ENCODE measurements around the gene PDK1.

Gene PDK1

GRCh38 chr2:172629586-172629985 is 73.7 kb downstream of the PDK1 start:
- TF ChIP-seq POLR2A (IDR thresholded peaks at IDR 0.05; ENCODE audit: low read depth, low read length) (no peak), POLR2AphosphoS5 (IDR thresholded peaks at IDR 0.05; ENCODE audit: low read depth, low read length) (no peak), TAF1 (IDR thresholded peaks at IDR 0.05; ENCODE audit: borderline replicate concordance, low read depth, low read length) (no peak)
- DNase-seq (ENCODE audit: insufficient read length) (no peak), FAIRE-seq (no peak)

DNA sequence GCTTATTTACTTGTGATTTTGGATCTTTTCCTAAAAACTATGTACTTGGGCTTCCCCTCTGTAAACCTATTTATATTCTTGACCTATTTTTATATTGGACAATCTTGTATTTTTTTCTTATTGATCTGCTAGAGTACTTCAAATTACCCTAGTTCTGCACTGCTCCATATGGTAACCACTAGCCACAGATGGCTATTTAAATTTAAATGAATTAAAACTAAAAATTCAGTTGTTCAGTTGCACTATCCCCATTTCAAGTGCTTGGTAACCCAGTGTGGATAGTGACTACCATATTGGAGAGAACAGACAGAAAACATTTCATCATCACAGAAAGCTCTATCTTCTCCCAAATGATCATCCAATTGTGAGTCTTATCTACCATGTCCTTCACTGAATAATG is 74.3 kb downstream of the PDK1 start:
- no peak for FAIRE-seq
- no peak for TF ChIP-seq POLR2A (IDR thresholded peaks at IDR 0.05; ENCODE audit: low read depth, low read length)
- no peak for TF ChIP-seq POLR2AphosphoS5 (IDR thresholded peaks at IDR 0.05; ENCODE audit: low read depth, low read length)
- TF ChIP-seq TAF1 (IDR thresholded peaks at IDR 0.05; ENCODE audit: borderline replicate concordance, low read depth, low read length): no peak

DNA sequence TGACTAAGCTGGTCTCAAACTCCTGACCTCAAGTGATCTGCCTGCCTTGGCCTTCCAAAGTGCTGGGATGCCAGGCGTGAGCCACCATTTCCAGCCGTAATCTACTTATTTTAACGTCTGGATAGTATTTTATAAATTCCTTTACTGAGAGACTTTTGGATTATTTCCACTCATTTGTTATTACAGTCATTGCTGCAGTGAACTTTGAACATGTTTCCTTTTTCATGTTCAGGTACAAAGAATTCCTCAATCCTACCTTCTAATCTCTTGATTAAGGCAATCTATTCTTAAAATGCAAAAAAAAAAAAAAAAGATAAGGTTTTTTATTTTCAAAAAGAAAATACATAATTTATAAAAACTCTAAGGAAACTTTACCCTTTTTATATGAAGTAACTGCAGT is 78.6 kb downstream of the PDK1 start:
- TF ChIP-seq TAF1 (IDR thresholded peaks at IDR 0.05; ENCODE audit: borderline replicate concordance, low read depth, low read length): no peak
- no peak for TF ChIP-seq POLR2A (IDR thresholded peaks at IDR 0.05; ENCODE audit: low read depth, low read length)
- no peak for TF ChIP-seq POLR2AphosphoS5 (IDR thresholded peaks at IDR 0.05; ENCODE audit: low read depth, low read length)
- DNase-seq (ENCODE audit: insufficient read length) (no peak), FAIRE-seq (no peak)

More for the DNA sequence above, 74.3 kb downstream of the PDK1 start:
- no peak for DNase-seq (ENCODE audit: insufficient read length)

GRCh38 chr2:172635548-172635947 is 79.7 kb downstream of the PDK1 start:
- no peak for DNase-seq (ENCODE audit: insufficient read length)
- FAIRE-seq: no peak
- TF ChIP-seq POLR2AphosphoS5 (IDR thresholded peaks at IDR 0.05; ENCODE audit: low read depth, low read length): no peak
- TF ChIP-seq POLR2A (IDR thresholded peaks at IDR 0.05; ENCODE audit: low read depth, low read length): no peak
- TF ChIP-seq TAF1 (IDR thresholded peaks at IDR 0.05; ENCODE audit: borderline replicate concordance, low read depth, low read length): no peak

GRCh38 chr2:172639256-172639655 is 83.4 kb downstream of the PDK1 start:
- FAIRE-seq (no peak), DNase-seq (ENCODE audit: insufficient read length) (no peak)
- TF ChIP-seq POLR2A (IDR thresholded peaks at IDR 0.05; ENCODE audit: low read depth, low read length): no peak
- no peak for TF ChIP-seq POLR2AphosphoS5 (IDR thresholded peaks at IDR 0.05; ENCODE audit: low read depth, low read length)
- no peak for TF ChIP-seq TAF1 (IDR thresholded peaks at IDR 0.05; ENCODE audit: borderline replicate concordance, low read depth, low read length)

- no peak for FAIRE-seq
- TF ChIP-seq TAF1 (IDR thresholded peaks at IDR 0.05; ENCODE audit: borderline replicate concordance, low read depth, low read length) (no peak), POLR2A (IDR thresholded peaks at IDR 0.05; ENCODE audit: low read depth, low read length) (no peak), POLR2AphosphoS5 (IDR thresholded peaks at IDR 0.05; ENCODE audit: low read depth, low read length) (no peak)
- DNase-seq (ENCODE audit: insufficient read length): no peak
Measured at GRCh38 chr2:172639823-172640222, 83.9 kb downstream of the PDK1 start.

GRCh38 chr2:172640389-172640788 is 84.5 kb downstream of the PDK1 start:
- FAIRE-seq: no peak
- DNase-seq (ENCODE audit: insufficient read length): no peak
- TF ChIP-seq POLR2A (IDR thresholded peaks at IDR 0.05; ENCODE audit: low read depth, low read length) (no peak), POLR2AphosphoS5 (IDR thresholded peaks at IDR 0.05; ENCODE audit: low read depth, low read length) (no peak), TAF1 (IDR thresholded peaks at IDR 0.05; ENCODE audit: borderline replicate concordance, low read depth, low read length) (no peak)

- DNase-seq (ENCODE audit: insufficient read length) (no peak), FAIRE-seq (no peak)
- TF ChIP-seq POLR2A (IDR thresholded peaks at IDR 0.05; ENCODE audit: low read depth, low read length): no peak
- no peak for TF ChIP-seq TAF1 (IDR thresholded peaks at IDR 0.05; ENCODE audit: borderline replicate concordance, low read depth, low read length)
- TF ChIP-seq POLR2AphosphoS5 (IDR thresholded peaks at IDR 0.05; ENCODE audit: low read depth, low read length): no peak
Measured at GRCh38 chr2:172642301-172643020, 86.6 kb downstream of the PDK1 start.

DNA sequence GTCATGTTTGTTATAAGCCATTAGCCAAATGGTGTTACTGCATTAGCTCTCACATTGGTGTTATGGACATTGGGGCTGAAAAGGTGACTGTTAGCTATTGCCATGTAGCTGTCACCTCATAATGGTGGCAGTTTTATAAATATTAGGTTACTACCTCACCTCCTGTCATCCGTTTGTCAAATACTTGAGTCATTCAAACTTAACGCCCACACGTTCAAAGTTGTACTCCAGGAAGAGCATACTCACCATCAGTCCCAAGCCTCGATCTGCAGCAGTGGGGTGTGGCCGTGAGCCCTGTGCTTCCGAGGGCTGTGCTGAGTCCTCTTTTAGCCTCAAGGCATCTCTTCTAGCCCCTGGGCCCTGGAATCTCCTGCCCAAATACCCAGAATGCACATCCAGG is 87.3 kb downstream of the PDK1 start:
- TF ChIP-seq POLR2AphosphoS5 (IDR thresholded peaks at IDR 0.05; ENCODE audit: low read depth, low read length) (no peak), TAF1 (IDR thresholded peaks at IDR 0.05; ENCODE audit: borderline replicate concordance, low read depth, low read length) (no peak), POLR2A (IDR thresholded peaks at IDR 0.05; ENCODE audit: low read depth, low read length) (no peak)
- FAIRE-seq (no peak), DNase-seq (ENCODE audit: insufficient read length) (no peak)

DNA sequence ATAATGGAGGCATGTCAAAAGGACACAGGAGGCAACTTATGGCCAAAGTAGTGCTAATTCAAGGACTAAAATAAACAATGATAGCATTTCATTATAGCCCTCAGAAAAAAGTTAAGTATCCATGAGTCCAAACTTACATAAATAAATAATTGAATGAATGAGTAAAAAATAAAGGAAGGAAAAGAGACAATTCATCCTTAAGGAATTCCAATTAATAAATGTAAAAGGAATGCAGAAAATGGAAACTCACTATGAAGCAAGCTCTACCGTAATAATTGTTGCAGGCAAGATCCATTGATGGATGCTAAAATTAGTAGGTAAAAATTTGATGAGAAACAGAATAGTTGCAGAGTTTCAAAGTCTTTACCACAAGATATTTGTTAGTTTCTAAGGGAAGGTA is 91.5 kb downstream of the PDK1 start:
- FAIRE-seq (no peak), DNase-seq (ENCODE audit: insufficient read length) (no peak)
- TF ChIP-seq TAF1 (IDR thresholded peaks at IDR 0.05; ENCODE audit: borderline replicate concordance, low read depth, low read length) (no peak), POLR2AphosphoS5 (IDR thresholded peaks at IDR 0.05; ENCODE audit: low read depth, low read length) (no peak), POLR2A (IDR thresholded peaks at IDR 0.05; ENCODE audit: low read depth, low read length) (no peak)

- no peak for DNase-seq (ENCODE audit: insufficient read length)
- FAIRE-seq: no peak
- no peak for TF ChIP-seq POLR2A (IDR thresholded peaks at IDR 0.05; ENCODE audit: low read depth, low read length)
- no peak for TF ChIP-seq TAF1 (IDR thresholded peaks at IDR 0.05; ENCODE audit: borderline replicate concordance, low read depth, low read length)
- TF ChIP-seq POLR2AphosphoS5 (IDR thresholded peaks at IDR 0.05; ENCODE audit: low read depth, low read length): no peak
Measured at GRCh38 chr2:172655091-172655837, 99.4 kb downstream of the PDK1 start.
